Activated naive CD8-positive, alpha-beta T cell treated with anti-CD3 and anti-CD28 coated beads for 36 hours (primary cell): ENCODE results near the gene CERS6. TPM values are rescaled to one million over a fixed set of nuclear protein-coding genes. Genes with fewer than 3 reads are reported as not detected.
"Not testable (repeated sequence)": the region's sequence is repeated elsewhere in the genome, so short reads cannot be mapped to it uniquely, and the experiment has no call there.

Source experiments
- DNase-seq: peaks from one replicate; pipeline ENCODE4 v3.0.0; 2021
- H3K27ac Mint-ChIP-seq: one replicate; pipeline ENCODE4 v1.8.0; 2022; ENCODE audit warnings: mild to moderate bottlenecking, moderate library complexity, mixed read lengths
- H3K27me3 Mint-ChIP-seq: one replicate; pipeline ENCODE4 v1.8.0; 2022; ENCODE audit warnings: mild to moderate bottlenecking, mixed read lengths
- H3K36me3 Mint-ChIP-seq: one replicate; pipeline ENCODE4 v1.8.0; 2021; ENCODE audit warnings: mild to moderate bottlenecking, mixed read lengths
- H3K4me1 Mint-ChIP-seq: one replicate; pipeline ENCODE4 v1.8.0; 2021; ENCODE audit warnings: mixed read lengths
- H3K4me3 Mint-ChIP-seq: one replicate; pipeline ENCODE4 v1.8.0; 2022; ENCODE audit warnings: mild to moderate bottlenecking, moderate library complexity, mixed read lengths
- H3K9me3 Mint-ChIP-seq: one replicate; pipeline ENCODE4 v1.8.0; 2022; ENCODE audit warnings: mixed read lengths
- total RNA-seq, 2 experiments: library from RNA; stranded (reverse); gene quantifications; one replicate each; pipeline ENCODE4 v1.2.3, GENCODE V29; 2021

Gene CERS6
- total RNA-seq, 2 experiments from 2014 or later: 20.6 to 21.3 TPM

DNA sequence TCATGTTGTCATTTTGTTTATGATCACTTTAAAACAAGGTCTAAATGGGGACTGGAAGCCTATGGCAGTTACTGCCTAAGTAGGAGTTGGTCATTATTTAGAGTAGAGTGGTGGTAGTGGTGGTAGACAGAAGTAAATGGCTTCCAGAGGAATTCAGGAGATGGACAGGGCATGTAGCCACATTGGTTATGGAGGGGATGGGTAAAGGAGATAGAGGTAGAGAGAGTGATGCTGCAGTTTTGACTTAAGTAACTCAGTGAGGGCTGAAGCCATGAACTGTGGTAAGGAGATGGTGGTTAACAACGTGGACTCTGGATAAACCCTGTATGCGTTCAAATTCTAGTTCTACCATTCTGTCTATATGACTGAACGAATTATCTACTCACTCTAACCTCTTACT, 284.7 kb downstream of the CERS6 start:
- no peak overlapping the region for H3K27ac Mint-ChIP-seq
- no peak for DNase-seq
- no peaks in the 10 kb centered on the region for H3K9me3 Mint-ChIP-seq
- no peaks in the 10 kb centered on the region for H3K4me1 Mint-ChIP-seq
- peaks cover 15% of the 10 kb centered on the region for H3K36me3 Mint-ChIP-seq
- H3K4me3 Mint-ChIP-seq: no peak overlapping the region
- no peaks in the 10 kb centered on the region for H3K27me3 Mint-ChIP-seq

DNA sequence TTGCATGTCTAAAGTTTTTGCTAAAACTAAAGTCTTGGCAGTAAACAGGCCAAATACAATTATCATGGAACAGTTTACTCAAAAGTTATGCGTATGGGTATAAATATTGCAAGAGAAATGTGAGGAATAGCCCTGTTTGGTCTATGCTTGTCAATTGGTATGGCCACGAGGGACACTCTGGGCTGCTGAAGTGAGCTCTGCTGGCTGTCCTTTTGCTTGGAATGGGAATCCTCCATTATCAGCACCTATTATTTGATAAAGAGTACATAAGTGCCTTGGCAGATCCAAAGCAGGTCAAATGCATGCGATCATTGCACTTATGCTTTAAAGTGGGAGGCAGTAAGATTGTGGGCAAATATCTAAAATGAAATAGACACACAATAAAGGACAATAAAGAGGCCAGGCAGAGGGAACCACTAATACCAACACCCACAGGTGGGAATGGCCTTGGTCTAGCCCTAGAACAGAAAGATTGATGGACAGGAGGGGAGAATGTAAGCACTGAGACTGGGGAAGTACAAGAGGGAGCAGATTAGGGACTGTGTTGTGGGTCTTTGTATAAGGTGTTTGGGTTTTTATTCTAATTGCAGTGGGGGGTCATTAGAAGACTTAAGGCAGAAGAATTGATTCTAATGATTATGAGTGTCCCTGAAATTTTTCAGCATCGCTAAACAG, 286.3 kb downstream of the CERS6 start:
- no peak for DNase-seq
- H3K36me3 Mint-ChIP-seq: peaks cover 18% of the 10 kb centered on the region
- H3K4me1 Mint-ChIP-seq: no peaks in the 10 kb centered on the region
- H3K27me3 Mint-ChIP-seq: no peaks in the 10 kb centered on the region
- no peak overlapping the region for H3K27ac Mint-ChIP-seq
- H3K4me3 Mint-ChIP-seq: no peak overlapping the region
- no peaks in the 10 kb centered on the region for H3K9me3 Mint-ChIP-seq

DNA sequence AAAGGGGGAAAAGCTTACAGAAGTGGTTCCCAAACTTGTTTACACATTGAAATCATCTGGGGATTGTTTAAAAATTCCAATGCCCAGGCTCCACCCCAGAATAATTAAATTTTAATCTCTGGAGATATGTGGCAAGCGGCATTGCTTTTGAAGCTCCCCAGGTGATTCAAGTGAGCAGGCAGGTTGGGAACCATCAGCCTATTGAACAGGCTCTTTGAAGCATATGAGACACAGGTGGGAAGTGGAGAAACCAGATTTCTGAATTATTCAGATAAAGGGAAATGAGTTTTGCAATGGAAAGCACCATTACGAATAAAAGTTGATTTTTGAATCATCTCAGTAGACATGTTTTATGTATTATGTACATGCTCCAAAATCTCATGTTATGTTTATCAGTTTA, 288.8 kb downstream of the CERS6 start:
- no peak for DNase-seq
- no peak overlapping the region for H3K27ac Mint-ChIP-seq
- peaks cover 19% of the 10 kb centered on the region for H3K4me1 Mint-ChIP-seq
- H3K27me3 Mint-ChIP-seq: no peaks in the 10 kb centered on the region
- H3K4me3 Mint-ChIP-seq: no peak overlapping the region
- H3K36me3 Mint-ChIP-seq: peaks cover 13% of the 10 kb centered on the region
- no peaks in the 10 kb centered on the region for H3K9me3 Mint-ChIP-seq

DNA sequence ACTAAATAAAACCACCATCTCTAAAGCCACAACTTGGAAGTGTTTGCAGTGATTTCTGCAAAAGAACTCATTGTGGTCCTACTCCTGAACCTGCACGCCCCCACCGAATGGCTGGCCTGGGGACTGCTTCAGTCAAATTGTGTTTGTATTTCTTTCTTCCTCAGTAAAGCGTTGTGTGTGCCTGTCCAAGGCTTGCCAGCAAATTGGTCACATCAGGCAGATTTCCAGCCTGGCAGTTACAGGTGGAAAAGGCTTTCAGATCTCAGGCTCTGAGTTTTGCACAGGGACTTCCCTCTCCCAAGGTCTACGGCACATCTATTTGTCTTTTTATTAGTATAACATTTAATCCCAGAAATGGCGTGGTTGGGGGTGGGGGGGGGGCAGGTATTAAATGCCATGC, 292.4 kb downstream of the CERS6 start:
- Mint-ChIP-seq H3K27ac (no peak overlapping the region), H3K4me3 (no peak overlapping the region), H3K36me3 (peaks cover 29% of the 10 kb centered on the region), H3K27me3 (no peaks in the 10 kb centered on the region), H3K9me3 (no peaks in the 10 kb centered on the region), H3K4me1 (peaks cover 49% of the 10 kb centered on the region)
- no peak for DNase-seq

DNA sequence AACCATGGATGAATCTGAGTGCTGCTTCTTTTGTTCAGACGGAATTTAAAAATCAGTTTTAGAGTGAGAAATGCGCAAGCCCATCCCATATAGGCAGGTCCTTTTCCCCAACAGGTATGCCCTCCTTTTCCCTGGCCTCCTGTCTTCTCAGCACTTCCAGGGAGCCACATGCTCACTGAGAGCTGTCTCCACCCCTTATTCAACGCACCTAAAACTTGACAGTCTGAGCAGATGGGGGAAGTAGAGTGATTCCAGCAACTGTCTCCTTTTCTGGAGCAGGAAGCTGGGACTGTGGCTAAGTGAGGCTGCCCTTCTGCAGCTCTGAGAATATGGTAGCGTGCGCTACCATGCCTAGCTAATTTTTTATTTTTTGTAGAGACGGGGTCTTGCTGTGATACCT, 293.2 kb downstream of the CERS6 start:
- Mint-ChIP-seq H3K27ac (no peak overlapping the region), H3K36me3 (peaks cover 28% of the 10 kb centered on the region), H3K4me3 (no peak overlapping the region), H3K9me3 (no peaks in the 10 kb centered on the region), H3K4me1 (peaks cover 55% of the 10 kb centered on the region), H3K27me3 (no peaks in the 10 kb centered on the region)
- no peak for DNase-seq

DNA sequence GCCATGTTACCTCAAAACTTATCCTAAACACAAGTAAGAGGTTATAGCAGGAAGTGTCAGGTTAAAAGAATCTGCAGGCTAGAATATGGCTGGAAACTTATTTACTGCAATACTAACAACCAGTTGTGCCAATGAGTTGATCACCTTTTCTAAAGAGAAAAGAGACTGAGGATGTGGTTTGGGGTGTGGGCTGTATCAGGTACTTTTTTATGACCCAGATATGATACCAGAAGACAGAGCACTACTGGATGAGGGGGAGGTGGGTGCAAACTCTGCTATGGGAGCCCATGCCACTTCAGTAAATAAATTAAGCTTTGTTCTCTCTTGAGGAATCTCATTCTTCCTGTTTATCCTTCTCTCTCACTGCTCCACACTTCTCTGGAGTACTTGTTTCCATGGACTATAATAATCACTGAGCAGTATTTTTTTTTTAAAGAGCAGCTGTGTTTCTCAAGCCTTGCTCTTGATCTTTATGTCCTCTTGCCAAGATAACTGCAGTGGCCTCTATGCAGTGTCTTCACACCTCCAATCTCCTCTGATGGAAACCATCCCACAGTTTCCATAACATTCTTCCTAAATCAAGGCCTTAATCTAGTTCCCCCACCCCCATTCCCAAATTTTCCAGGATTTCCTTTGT, 295.1 kb downstream of the CERS6 start:
- Mint-ChIP-seq H3K27ac (peak overlapping the region; percentile 23), H3K4me3 (no peak overlapping the region), H3K9me3 (no peaks in the 10 kb centered on the region), H3K36me3 (peaks cover 22% of the 10 kb centered on the region), H3K27me3 (no peaks in the 10 kb centered on the region), H3K4me1 (peaks cover 62% of the 10 kb centered on the region)
- peak; percentile 18 for DNase-seq

DNA sequence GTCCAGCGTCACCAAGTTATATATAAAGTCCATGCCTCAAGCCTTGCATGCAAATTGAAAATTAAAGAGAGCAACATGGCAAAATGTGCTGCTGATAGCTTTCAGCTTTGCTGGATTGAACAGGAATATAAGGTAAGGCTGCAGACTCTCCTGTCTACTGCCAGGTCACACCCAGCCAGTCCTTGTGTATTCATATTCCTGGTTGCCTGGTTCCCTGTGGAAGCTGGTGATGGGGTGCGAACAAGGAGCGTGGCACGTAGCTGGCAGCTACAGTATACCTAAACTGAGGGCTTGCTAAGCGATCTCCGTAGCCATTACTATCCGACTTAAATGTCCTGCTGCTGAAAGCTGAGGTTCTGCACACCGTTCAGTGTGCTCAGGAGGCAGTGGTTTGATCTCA, 296.3 kb downstream of the CERS6 start:
- Mint-ChIP-seq H3K9me3 (no peaks in the 10 kb centered on the region), H3K36me3 (peaks cover 26% of the 10 kb centered on the region), H3K27ac (no peak overlapping the region), H3K4me3 (no peak overlapping the region), H3K4me1 (peaks cover 73% of the 10 kb centered on the region), H3K27me3 (no peaks in the 10 kb centered on the region)
- DNase-seq: no peak

DNA sequence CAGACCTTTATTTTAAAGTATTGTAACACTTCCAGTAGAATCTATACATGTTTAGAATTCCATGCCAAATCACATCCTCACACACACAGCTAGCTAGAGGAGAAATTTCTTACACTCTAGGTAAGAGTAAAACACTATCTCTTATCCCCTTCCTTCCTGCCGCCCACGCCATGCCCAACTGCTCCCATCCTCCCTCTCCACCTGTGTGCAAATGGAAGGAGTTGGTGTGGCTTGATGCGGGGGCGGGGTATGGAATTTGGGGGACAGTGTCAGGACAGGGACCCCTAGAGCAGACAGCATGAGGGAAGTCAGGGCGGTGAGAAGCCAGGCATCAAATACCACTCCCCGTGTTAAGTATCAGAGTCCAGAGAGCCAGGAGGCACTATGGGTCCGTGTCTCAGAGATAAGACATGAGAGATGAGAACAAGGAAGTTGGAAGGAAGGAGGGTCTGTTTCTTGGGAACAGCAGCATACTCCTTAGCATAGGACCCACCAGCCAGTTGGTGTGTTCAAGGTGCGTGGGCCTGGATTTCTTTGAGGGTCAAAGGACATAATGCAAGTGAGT, 297.8 kb downstream of the CERS6 start:
- Mint-ChIP-seq H3K9me3 (no peaks in the 10 kb centered on the region), H3K27me3 (no peaks in the 10 kb centered on the region)
- DNase-seq: no peak

DNA sequence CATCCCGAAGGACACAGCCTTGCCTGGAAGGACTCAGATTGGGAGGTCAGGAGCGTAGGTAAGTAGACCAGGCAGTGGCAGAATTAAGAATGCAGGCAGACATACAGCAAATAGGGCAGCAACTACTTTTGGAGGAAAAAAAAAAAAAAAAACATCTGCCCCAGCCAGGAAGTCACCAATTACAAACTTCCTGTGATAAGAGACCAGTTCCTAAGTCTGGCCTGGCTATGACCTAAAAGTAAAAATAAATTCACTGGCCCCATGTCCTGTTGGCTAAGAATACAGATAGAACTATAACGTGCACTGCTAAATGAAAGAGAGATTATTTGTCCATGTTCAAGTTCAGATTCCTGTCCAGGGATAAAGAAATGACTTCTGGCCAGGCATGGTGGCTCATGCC, 301.2 kb downstream of the CERS6 start:
- Mint-ChIP-seq H3K4me1 (peaks cover 46% of the 10 kb centered on the region), H3K4me3 (no peak overlapping the region), H3K27ac (no peak overlapping the region), H3K9me3 (no peaks in the 10 kb centered on the region), H3K36me3 (peaks cover 20% of the 10 kb centered on the region), H3K27me3 (no peaks in the 10 kb centered on the region)
- no peak for DNase-seq

More for the DNA sequence above, 297.8 kb downstream of the CERS6 start:
- peaks cover 28% of the 10 kb centered on the region for H3K36me3 Mint-ChIP-seq
- H3K27ac Mint-ChIP-seq: no peak overlapping the region
- peaks cover 75% of the 10 kb centered on the region for H3K4me1 Mint-ChIP-seq
- no peak overlapping the region for H3K4me3 Mint-ChIP-seq

DNA sequence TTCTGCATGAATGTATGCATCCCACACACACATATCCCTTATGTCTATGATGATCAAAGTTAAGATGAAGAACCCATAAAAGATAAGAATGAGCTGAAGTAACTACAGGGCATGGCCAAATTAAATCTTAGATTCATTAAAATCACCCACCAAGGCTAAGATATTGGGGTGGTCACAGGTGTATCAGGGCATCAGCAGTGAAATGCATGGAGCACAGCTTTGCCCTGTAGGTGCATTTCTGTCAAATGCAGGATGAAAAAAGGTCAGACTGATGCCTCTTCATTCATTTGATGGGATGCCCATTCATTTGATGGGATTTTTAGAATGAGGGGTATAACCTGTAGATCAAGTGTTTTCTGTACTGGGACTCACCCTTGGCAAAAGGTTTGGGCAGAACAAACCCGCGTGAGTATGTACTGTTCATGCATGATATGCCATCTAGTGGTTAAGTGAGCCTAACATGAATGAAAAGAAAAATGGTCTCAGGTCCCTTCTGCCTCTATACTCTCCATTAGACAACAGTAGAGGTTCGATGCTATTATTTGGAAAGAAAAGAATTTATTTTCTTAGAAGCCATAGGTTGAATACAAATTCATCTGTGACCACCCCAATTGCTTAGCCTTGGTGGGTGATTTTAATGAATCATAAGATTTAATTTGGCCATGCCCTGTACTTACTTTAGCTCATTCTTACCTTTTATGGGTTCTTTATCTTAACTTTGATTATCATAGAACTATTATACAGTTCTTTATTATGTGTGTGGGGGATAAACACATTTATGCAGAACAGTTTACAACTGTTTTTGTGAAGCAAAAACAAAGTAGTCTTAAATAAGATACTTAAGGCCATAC, 303.1 kb downstream of the CERS6 start:
- H3K4me3 Mint-ChIP-seq: no peak overlapping the region
- no peak overlapping the region for H3K27ac Mint-ChIP-seq
- peaks cover 30% of the 10 kb centered on the region for H3K4me1 Mint-ChIP-seq
- no peaks in the 10 kb centered on the region for H3K9me3 Mint-ChIP-seq
- DNase-seq: no peak
- no peaks in the 10 kb centered on the region for H3K27me3 Mint-ChIP-seq
- H3K36me3 Mint-ChIP-seq: peaks cover 11% of the 10 kb centered on the region

DNA sequence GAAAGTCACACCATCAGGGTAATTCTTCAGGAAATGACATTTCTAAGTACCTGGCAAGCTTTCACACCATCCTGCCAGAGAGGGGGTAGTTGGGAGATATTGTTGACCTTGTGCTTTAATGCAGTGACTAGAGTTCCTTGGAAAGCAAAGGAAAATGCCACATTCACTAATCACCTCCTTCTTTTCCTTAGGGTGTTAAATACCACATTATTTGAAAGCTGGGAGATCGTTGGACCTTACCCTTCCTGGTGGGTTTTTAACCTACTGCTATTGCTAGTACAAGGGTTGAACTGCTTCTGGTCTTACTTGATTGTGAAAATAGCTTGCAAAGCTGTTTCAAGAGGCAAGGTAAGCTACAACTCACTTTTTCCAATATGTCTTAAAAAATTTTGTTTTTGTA, 309.3 kb downstream of the CERS6 start:
- peaks cover 21% of the 10 kb centered on the region for H3K36me3 Mint-ChIP-seq
- H3K9me3 Mint-ChIP-seq: no peaks in the 10 kb centered on the region
- H3K4me3 Mint-ChIP-seq: no peak overlapping the region
- no peak overlapping the region for H3K27ac Mint-ChIP-seq
- no peaks in the 10 kb centered on the region for H3K4me1 Mint-ChIP-seq
- DNase-seq: no peak
- H3K27me3 Mint-ChIP-seq: no peaks in the 10 kb centered on the region

DNA sequence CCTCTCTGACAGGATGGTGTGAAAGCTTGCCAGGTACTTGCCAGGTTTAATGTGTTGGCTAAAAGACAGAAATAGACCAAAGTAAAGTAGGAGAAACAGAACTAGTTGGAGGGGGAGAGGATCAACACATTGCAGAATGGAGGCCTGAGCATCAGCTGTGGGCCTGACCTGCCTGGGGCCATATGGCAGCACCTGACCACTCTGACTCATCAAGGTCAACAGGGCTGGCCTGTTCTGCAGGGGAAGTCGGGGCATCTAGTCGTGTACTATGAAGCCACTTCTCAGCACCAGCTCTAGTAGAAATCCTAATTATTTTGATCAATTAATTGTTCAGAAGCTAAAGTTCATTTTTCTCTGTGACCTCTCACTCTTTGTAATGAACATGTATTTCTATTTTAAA, 310.5 kb downstream of the CERS6 start:
- Mint-ChIP-seq H3K36me3 (peaks cover 21% of the 10 kb centered on the region), H3K9me3 (no peaks in the 10 kb centered on the region), H3K27ac (no peak overlapping the region), H3K27me3 (no peaks in the 10 kb centered on the region), H3K4me3 (no peak overlapping the region), H3K4me1 (no peaks in the 10 kb centered on the region)
- DNase-seq: no peak

DNA sequence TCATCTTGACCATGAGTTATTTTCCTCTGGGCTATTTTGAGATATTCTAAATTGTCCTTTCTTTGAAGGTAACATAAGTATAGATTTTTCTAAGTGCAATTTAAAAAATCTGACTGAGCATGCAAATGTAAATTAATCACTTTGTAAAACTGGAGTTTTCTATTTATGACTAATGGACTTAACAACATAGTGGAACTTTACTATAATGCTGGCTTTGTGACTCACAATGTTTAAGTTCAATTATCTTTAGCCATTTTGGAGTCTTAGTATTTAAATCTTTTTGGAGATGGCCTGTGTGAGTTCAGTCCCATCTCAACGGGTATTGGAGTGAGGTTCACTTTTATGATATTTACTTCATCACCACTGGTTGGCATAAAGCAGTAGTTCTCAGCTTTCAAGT, 311.2 kb downstream of the CERS6 start:
- no peak for DNase-seq
- no peaks in the 10 kb centered on the region for H3K9me3 Mint-ChIP-seq
- no peaks in the 10 kb centered on the region for H3K4me1 Mint-ChIP-seq
- H3K36me3 Mint-ChIP-seq: peaks cover 21% of the 10 kb centered on the region
- no peak overlapping the region for H3K27ac Mint-ChIP-seq
- no peaks in the 10 kb centered on the region for H3K27me3 Mint-ChIP-seq
- no peak overlapping the region for H3K4me3 Mint-ChIP-seq

DNA sequence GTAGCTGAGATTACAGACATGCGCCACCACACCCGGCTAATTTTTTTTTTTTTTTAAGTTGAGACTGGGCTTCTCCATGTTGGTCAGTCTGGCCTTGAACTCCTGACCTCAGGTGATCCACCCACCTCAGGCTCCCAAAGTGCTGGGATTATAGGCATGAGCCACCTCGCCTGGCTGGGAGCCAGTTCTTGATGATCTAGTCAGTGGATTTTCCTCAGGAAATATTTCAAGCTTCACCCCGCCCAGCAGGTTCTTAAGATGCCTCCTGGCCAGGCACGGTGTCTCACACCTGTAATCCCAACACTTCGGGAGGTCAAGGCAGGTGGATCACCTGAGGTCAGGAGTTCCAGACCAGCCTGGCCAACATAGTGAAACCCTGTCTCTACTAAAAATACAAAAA, 312.3 kb downstream of the CERS6 start:
- DNase-seq, H3K4me1 Mint-ChIP-seq, H3K9me3 Mint-ChIP-seq, H3K27me3 Mint-ChIP-seq, H3K4me3 Mint-ChIP-seq, H3K27ac Mint-ChIP-seq: not testable (repeated sequence)
- H3K36me3 Mint-ChIP-seq: peaks cover 27% of the 10 kb centered on the region

DNA sequence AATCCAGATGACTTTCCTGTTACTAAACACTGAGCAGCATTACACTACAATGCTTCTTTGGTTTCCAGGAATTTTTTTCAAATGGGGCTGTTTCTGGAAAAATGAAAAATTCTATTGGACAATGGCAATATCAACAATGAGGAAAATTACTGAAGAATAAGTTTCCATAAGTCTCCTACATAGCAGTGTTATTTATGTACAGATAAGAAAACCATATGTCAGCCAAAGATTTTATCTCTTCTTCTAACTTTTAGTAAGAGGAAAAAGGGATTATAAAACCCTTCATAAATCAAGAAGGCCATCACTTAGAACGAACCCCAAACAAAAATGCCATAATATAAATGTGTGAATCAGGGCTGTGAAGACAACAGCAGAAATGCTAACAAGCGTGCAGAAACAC, 314.7 kb downstream of the CERS6 start:
- no peak for DNase-seq
- Mint-ChIP-seq H3K27ac (no peak overlapping the region), H3K9me3 (peaks cover 2% of the 10 kb centered on the region), H3K27me3 (no peaks in the 10 kb centered on the region), H3K36me3 (peaks cover 45% of the 10 kb centered on the region), H3K4me1 (no peaks in the 10 kb centered on the region), H3K4me3 (no peak overlapping the region)
